HCT116 (cell line): ENCODE data around the gene TRIM66. TPM values are rescaled to one million over a fixed set of nuclear protein-coding genes. Genes with fewer than 3 reads are reported as not detected.

Experiments
- ATAC-seq: fragments of 200-7000 bp; cut with Tn5 transposase; 2 replicates; pipeline ENCODE4 v1.9.1; 2020; ENCODE audit warnings: mild to moderate bottlenecking, moderate library complexity
- BruUV-seq: library from RNA; stranded (reverse); fragments of 400-500 nt; replicated peaks from 2 replicates; lab custom pipeline; 2021; lab: Mats Ljungman, UMichigan
- CTCF ChIA-PET: fragments of 300-600 bp; sonication (Branson Sonifier 250); formaldehyde crosslinking; loops from one replicate; lab custom pipeline; 2021; ENCODE audit warnings: antibody characterized with exemption; lab: Charles Lee
- POLR2A ChIA-PET: fragments of 300-600, 350-600 bp; sonication (Branson Sonifier 250); formaldehyde crosslinking; loops from one replicate; lab custom pipeline; 2021; ENCODE audit warnings: antibody characterized with exemption; lab: Charles Lee
- RAD21 ChIA-PET, 2 experiments: fragments of 300-600 bp; sonication (Branson Sonifier 250); formaldehyde crosslinking; loops; one replicate each; lab custom pipeline; 2023; ENCODE audit warnings: low total read pairs in 2 of 2; ENCODE audit not compliant: uncharacterized antibody in 2 of 2, unreplicated experiment in 2 of 2, low non-redundant PET in 1 of 2; lab: Charles Lee
- DNase-seq: peaks from one replicate; pipeline ENCODE4 v3.0.0-alpha.2; 2010; ENCODE audit warnings: low read depth, low spot score
- H2AFZ ChIP-seq: fragments of 200-600 bp; shearing (Covaris generic), sonication (generic); 2 replicates; pipeline ENCODE4 v1.6.1; 2017; ENCODE audit warnings: low read depth, mixed run types, mixed read lengths, antibody characterized with exemption, low read length; ENCODE audit not compliant: poor library complexity, severe bottlenecking
- H3K27ac ChIP-seq: 2 replicates; pipeline ENCODE4 v1.5.1; 2012; ENCODE audit warnings: low read depth, low read length
- H3K27me3 ChIP-seq: fragments of 200-600 bp; sonication (generic); 2 replicates; pipeline ENCODE4 v1.6.1; 2016; ENCODE audit warnings: mixed run types, low read length, mixed read lengths; ENCODE audit not compliant: insufficient read depth
- H3K36me3 ChIP-seq, 2 experiments: fragments of 200-500 bp in 1 of 2; fragments of 200-600 bp in 1 of 2; sonication (Bioruptor generic) in 1 of 2; sonication (generic) in 1 of 2; 2 replicates each; pipeline versions ENCODE4 v1.5.1 to v1.6.1; 2014 to 2016; ENCODE audit warnings: low read length in 2 of 2, inconsistent platforms in 1 of 2, mixed read lengths in 1 of 2, mixed run types in 1 of 2; ENCODE audit not compliant: insufficient read depth in 2 of 2, control insufficient read depth in 1 of 2
- H3K4me1 ChIP-seq, 2 experiments: fragments of 200-600 bp in 1 of 2; sonication (generic) in 1 of 2; 2 replicates each; pipeline versions ENCODE4 v1.5.1 to v1.6.1; 2012 to 2017; ENCODE audit warnings: low read length in 2 of 2, inconsistent platforms in 1 of 2, mild to moderate bottlenecking in 1 of 2, mixed read lengths in 1 of 2, mixed run types in 1 of 2, moderate library complexity in 1 of 2; ENCODE audit not compliant: insufficient read depth in 2 of 2, control insufficient read depth in 1 of 2
- H3K4me2 ChIP-seq: fragments of 200-600 bp; sonication (generic); 2 replicates; pipeline ENCODE4 v1.6.1; 2017; ENCODE audit warnings: mixed run types, low read length, mixed read lengths
- H3K4me3 ChIP-seq, 2 experiments: fragments of 200-600 bp in 1 of 2; sonication (generic) in 1 of 2; replicated peaks in 1 of 2; 2 replicates each; pipeline ENCODE4 v1.5.1; 2011 to 2016; ENCODE audit warnings: low read length in 2 of 2, control low read depth in 1 of 2, low read depth in 1 of 2, mild to moderate bottlenecking in 1 of 2, mixed read lengths in 1 of 2, mixed run types in 1 of 2
- H3K79me2 ChIP-seq: fragments of 200-600 bp; sonication (generic); 2 replicates; pipeline ENCODE4 v1.6.1; 2017; ENCODE audit warnings: mild to moderate bottlenecking, mixed run types, low read length, moderate library complexity, mixed read lengths; ENCODE audit not compliant: insufficient read depth
- H3K9ac ChIP-seq: fragments of 200-600 bp; sonication (generic); 2 replicates; pipeline ENCODE4 v1.6.1; 2016; ENCODE audit warnings: low read length, mixed read lengths
- H3K9me2 ChIP-seq: fragments of 200-600 bp; sonication (generic), shearing (Covaris generic); 2 replicates; pipeline ENCODE4 v1.6.1; 2017; ENCODE audit warnings: mixed run types, mild to moderate bottlenecking, moderate library complexity; ENCODE audit not compliant: insufficient read depth
- H3K9me3 ChIP-seq, 2 experiments: fragments of 200-500 bp in 1 of 2; fragments of 200-600 bp in 1 of 2; sonication (Bioruptor generic) in 1 of 2; sonication (generic) in 1 of 2; 2 replicates each; pipeline ENCODE4 v1.6.1; 2014 to 2017; ENCODE audit warnings: low read length in 2 of 2, mixed read lengths in 2 of 2, inconsistent platforms in 1 of 2, low read depth in 1 of 2, mild to moderate bottlenecking in 1 of 2, mixed run types in 1 of 2, moderate library complexity in 1 of 2; ENCODE audit not compliant: control insufficient read depth in 1 of 2, insufficient read depth in 1 of 2
- H4K20me1 ChIP-seq: fragments of 200-600 bp; sonication (generic), shearing (Covaris generic); 2 replicates; pipeline ENCODE4 v1.6.1; 2017; ENCODE audit warnings: mixed run types, mild to moderate bottlenecking, moderate library complexity; ENCODE audit not compliant: insufficient read depth
- CBX3 ChIP-seq: IDR thresholded peaks from 2 replicates; pipeline ENCODE4 v1.6.1; 2012; ENCODE audit warnings: low read depth
- CTCF ChIP-seq, 3 experiments: fragments of 200-600 bp in 1 of 3; sonication (generic) in 1 of 3; IDR thresholded peaks in 2 of 3; conservative IDR thresholded peaks in 1 of 3; 2 replicates each; pipeline ENCODE4 v1.5.1; 2012 to 2017; ENCODE audit warnings: low read depth in 2 of 3, low read length in 2 of 3, antibody characterized with exemption in 1 of 3, borderline replicate concordance in 1 of 3, control low read depth in 1 of 3, mild to moderate bottlenecking in 1 of 3, mixed read lengths in 1 of 3, mixed run types in 1 of 3, moderate library complexity in 1 of 3; ENCODE audit not compliant: insufficient read depth in 1 of 3
- EZH2 ChIP-seq: fragments of 200-600 bp; sonication (generic); IDR thresholded peaks from 2 replicates; pipeline ENCODE4 v1.6.1; 2017; ENCODE audit warnings: antibody characterized with exemption, mixed run types
- FOSL1 ChIP-seq: IDR thresholded peaks from 2 replicates; pipeline ENCODE4 v1.6.1; 2012; ENCODE audit warnings: low read depth
- POLR2AphosphoS5 ChIP-seq: IDR thresholded peaks from 2 replicates; pipeline ENCODE4 v1.6.1; 2011; ENCODE audit warnings: mild to moderate bottlenecking, low read depth, low read length, moderate library complexity
- SP1 ChIP-seq: IDR thresholded peaks from 2 replicates; pipeline ENCODE4 v1.6.1; 2012; ENCODE audit warnings: low read depth
- ZNF274 ChIP-seq: fragments of 200-500 bp; sonication (Bioruptor generic); IDR thresholded peaks from 2 replicates; pipeline ENCODE4 v1.6.1; 2014; ENCODE audit warnings: mild to moderate bottlenecking, low read depth, low read length, inconsistent platforms
- intact Hi-C: fragments of 100-400 bp; cut with micrococcal nuclease; formaldehyde crosslinking; loops from 2 replicates; pipeline ENCODE4 v1.10.0; 2022
- total RNA-seq: library from RNA; stranded (reverse); gene quantifications from one replicate; pipeline ENCODE4 v1.2.1, GENCODE V29; 2021; ENCODE audit not compliant: unreplicated experiment
- TF ChIP-seq, protein P1 (sequence below): IDR thresholded peaks from 2 replicates; pipeline ENCODE4 v1.6.1; 2012

The TRIM66 gene
- total RNA-seq, 1 experiment from 2014 or later: 24.8 TPM

GRCh38 chr11:8577791-8578581, 104.5 kb downstream of the TRIM66 start:
- Histone ChIP-seq H3K27ac (no peak overlapping the region), H2AFZ (no peak overlapping the region), H3K9me2 (no peaks in the 10 kb centered on the region), H3K9ac (no peak overlapping the region), H3K4me3 (no peak overlapping the region), H3K27me3 (no peaks in the 10 kb centered on the region), H3K4me2 (no peak overlapping the region), H3K79me2 (no peaks in the 10 kb centered on the region), H3K9me3 (no peaks in the 10 kb centered on the region), H3K4me1 (peaks cover 0 to 3% of the 10 kb centered on the region in 2 experiments; a peak in 1 of 4 replicates), H3K36me3 (no peaks in the 10 kb centered on the region), H4K20me1 (no peaks in the 10 kb centered on the region)
- BruUV-seq: no TSS peak
- no peak for TF ChIP-seq POLR2AphosphoS5
- TF ChIP-seq FOSL1: 0 out of 2 replicates have a peak, but pooled peaks have one; percentile 11
- ChIA-PET CTCF (interaction anchor here (1.5 kb wide), 1 partner anchor 11 kb away, joined by 4 read pairs; no protein-coding TSS in a partner anchor), POLR2A (no interaction called here), RAD21 (no interaction called here)
- DNase-seq (no peak), ATAC-seq (no peak)
- intact Hi-C loops: no loop called here

DNA sequence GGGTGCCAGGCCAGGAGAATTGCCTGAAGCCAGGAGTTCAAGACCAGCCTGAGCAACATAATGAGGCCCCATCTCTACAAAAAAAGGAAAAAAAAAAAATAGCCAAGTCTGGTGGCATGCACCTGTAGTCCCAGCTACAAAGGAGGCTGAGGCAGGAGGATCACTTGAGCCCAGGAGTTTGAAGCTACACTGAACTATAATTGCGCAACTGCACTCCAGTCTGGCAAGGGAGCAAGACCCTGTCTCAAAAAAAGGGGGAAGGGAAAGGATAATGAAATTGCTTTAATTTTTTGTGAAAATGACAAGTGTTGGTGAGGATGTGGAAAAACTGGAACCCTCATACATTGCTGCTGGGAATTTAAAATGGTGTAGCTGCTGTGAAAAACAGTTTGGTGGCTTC, 107.7 kb downstream of the TRIM66 start:
- H3K79me2 ChIP-seq: no peaks in the 10 kb centered on the region
- RAD21 ChIA-PET: no interaction called here
- H3K4me1 ChIP-seq: peaks cover 0 to 3% of the 10 kb centered on the region in 2 experiments; a peak in 1 of 4 replicates
- TF ChIP-seq POLR2AphosphoS5: no peak
- no peak for TF ChIP-seq CTCF (IDR thresholded peaks at IDR 0.05 in 2 of 3, conservative IDR thresholded peaks at IDR 0.05 in 1 of 3; ENCODE audit: borderline replicate concordance in 1 of 3, insufficient read depth in 1 of 3, low read depth in 2 of 3, low read length in 2 of 3)
- TF ChIP-seq ZNF274: no peak
- no peak for TF ChIP-seq SP1
- TF ChIP-seq, protein P1, sequence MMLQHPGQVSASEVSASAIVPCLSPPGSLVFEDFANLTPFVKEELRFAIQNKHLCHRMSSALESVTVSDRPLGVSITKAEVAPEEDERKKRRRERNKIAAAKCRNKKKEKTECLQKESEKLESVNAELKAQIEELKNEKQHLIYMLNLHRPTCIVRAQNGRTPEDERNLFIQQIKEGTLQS: no peak
- TF ChIP-seq CBX3: no peak
- TF ChIP-seq FOSL1: no peak
- TF ChIP-seq EZH2: no peak
- no peak overlapping the region for H3K9ac ChIP-seq
- DNase-seq (no peak), ATAC-seq (no peak)
- H2AFZ ChIP-seq: no peak overlapping the region
- H3K27ac ChIP-seq: no peak overlapping the region
- H3K9me2 ChIP-seq: no peaks in the 10 kb centered on the region
- BruUV-seq: no TSS peak
- H3K4me3 ChIP-seq: no peak overlapping the region
- no peaks in the 10 kb centered on the region for H4K20me1 ChIP-seq
- no peaks in the 10 kb centered on the region for H3K36me3 ChIP-seq
- H3K9me3 ChIP-seq: no peaks in the 10 kb centered on the region
- intact Hi-C loops: no loop called here
- H3K27me3 ChIP-seq: no peaks in the 10 kb centered on the region
- POLR2A ChIA-PET: no interaction called here
- no peak overlapping the region for H3K4me2 ChIP-seq
- CTCF ChIA-PET: interaction anchor here (1.6 kb wide), 1 partner anchor 8 kb away, joined by 5 read pairs; no protein-coding TSS in a partner anchor
